Calu3 (cell line): Measurements from ENCODE around the gene SLC10A3. TPM values are rescaled to one million over a fixed set of nuclear protein-coding genes. Genes with fewer than 3 reads are reported as not detected.

Experiments
- BruUV-seq: library from RNA; stranded (reverse); fragments of 400-500 nt; replicated peaks from 2 replicates; lab custom pipeline; 2021; lab: Mats Ljungman, UMichigan
- CTCF ChIA-PET: fragments of 300-600 bp; sonication (Branson Sonifier 250); formaldehyde crosslinking; loops from one replicate; lab custom pipeline; 2022; ENCODE audit warnings: antibody characterized with exemption; lab: Charles Lee
- DNase-seq: peaks from one replicate; pipeline ENCODE4 v3.0.0; 2022
- H3K27ac Mint-ChIP-seq: one replicate; pipeline ENCODE4 v1.8.0; 2022; ENCODE audit warnings: mixed read lengths; ENCODE audit not compliant: unreplicated experiment
- H3K27me3 Mint-ChIP-seq: one replicate; pipeline ENCODE4 v1.8.0; 2022; ENCODE audit warnings: mixed read lengths; ENCODE audit not compliant: unreplicated experiment
- H3K36me3 Mint-ChIP-seq: one replicate; pipeline ENCODE4 v1.8.0; 2022; ENCODE audit warnings: mild to moderate bottlenecking, moderate library complexity, mixed read lengths; ENCODE audit not compliant: insufficient read depth, unreplicated experiment
- H3K4me1 Mint-ChIP-seq: one replicate; pipeline ENCODE4 v1.8.0; 2022; ENCODE audit warnings: mild to moderate bottlenecking, low read depth, mixed read lengths; ENCODE audit not compliant: unreplicated experiment
- H3K4me3 Mint-ChIP-seq: one replicate; pipeline ENCODE4 v1.8.0; 2022; ENCODE audit warnings: mild to moderate bottlenecking, low read depth, moderate library complexity, mixed read lengths; ENCODE audit not compliant: unreplicated experiment
- H3K9me3 Mint-ChIP-seq: one replicate; pipeline ENCODE4 v1.8.0; 2022; ENCODE audit warnings: low read depth, mixed read lengths; ENCODE audit not compliant: unreplicated experiment
- intact Hi-C: fragments of 100-400 bp; cut with micrococcal nuclease; formaldehyde crosslinking; loops from one replicate; pipeline ENCODE4 v1.10.0; 2022; ENCODE audit not compliant: unreplicated experiment
- total RNA-seq: library from RNA; stranded (reverse); gene quantifications from 2 replicates; pipeline ENCODE4 v1.2.3, GENCODE V29; 2022
- TF ChIP-seq, protein P1 (sequence below): fragments of 200-600 bp; IDR thresholded peaks from one replicate; pipeline ENCODE4 v1.8.0; 2022; ENCODE audit warnings: antibody characterized with exemption; ENCODE audit not compliant: unreplicated experiment

Gene SLC10A3
- total RNA-seq, 1 experiment from 2014 or later, result 21.5 TPM

DNA sequence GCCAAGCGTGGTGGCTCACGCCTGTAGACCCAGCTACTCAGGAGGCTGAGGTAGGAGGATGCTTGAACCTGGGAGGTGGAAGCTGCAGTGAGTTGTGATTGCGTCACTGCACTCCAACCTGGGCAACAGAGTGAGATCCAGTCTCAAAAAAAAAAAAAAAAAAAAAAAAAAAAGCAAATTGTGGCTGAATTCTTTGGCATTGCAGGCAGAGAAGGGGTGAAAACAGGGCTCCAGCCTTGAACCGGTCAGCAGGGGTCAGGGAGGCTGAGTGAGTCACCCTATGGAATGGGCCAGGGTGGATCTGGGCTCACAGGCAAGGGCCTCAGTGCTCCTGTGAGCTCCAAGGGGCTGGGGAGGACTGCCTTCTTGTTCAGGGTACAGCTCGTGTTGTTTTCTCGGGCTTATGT is 38.8 kb upstream of the SLC10A3 start:
- no TSS peak for BruUV-seq
- Mint-ChIP-seq H3K9me3 (no peaks in the 10 kb centered on the region), H3K36me3 (peaks cover 53% of the 10 kb centered on the region), H3K4me3 (no peak overlapping the region), H3K27me3 (no peaks in the 10 kb centered on the region), H3K4me1 (peaks cover 14% of the 10 kb centered on the region), H3K27ac (peak overlapping the region; percentile 60)
- CTCF ChIA-PET, result no interaction called here
- DNase-seq, result no peak
- intact Hi-C loops, result no loop called here
- TF ChIP-seq, protein P1, sequence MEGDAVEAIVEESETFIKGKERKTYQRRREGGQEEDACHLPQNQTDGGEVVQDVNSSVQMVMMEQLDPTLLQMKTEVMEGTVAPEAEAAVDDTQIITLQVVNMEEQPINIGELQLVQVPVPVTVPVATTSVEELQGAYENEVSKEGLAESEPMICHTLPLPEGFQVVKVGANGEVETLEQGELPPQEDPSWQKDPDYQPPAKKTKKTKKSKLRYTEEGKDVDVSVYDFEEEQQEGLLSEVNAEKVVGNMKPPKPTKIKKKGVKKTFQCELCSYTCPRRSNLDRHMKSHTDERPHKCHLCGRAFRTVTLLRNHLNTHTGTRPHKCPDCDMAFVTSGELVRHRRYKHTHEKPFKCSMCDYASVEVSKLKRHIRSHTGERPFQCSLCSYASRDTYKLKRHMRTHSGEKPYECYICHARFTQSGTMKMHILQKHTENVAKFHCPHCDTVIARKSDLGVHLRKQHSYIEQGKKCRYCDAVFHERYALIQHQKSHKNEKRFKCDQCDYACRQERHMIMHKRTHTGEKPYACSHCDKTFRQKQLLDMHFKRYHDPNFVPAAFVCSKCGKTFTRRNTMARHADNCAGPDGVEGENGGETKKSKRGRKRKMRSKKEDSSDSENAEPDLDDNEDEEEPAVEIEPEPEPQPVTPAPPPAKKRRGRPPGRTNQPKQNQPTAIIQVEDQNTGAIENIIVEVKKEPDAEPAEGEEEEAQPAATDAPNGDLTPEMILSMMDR, result no peak

DNA sequence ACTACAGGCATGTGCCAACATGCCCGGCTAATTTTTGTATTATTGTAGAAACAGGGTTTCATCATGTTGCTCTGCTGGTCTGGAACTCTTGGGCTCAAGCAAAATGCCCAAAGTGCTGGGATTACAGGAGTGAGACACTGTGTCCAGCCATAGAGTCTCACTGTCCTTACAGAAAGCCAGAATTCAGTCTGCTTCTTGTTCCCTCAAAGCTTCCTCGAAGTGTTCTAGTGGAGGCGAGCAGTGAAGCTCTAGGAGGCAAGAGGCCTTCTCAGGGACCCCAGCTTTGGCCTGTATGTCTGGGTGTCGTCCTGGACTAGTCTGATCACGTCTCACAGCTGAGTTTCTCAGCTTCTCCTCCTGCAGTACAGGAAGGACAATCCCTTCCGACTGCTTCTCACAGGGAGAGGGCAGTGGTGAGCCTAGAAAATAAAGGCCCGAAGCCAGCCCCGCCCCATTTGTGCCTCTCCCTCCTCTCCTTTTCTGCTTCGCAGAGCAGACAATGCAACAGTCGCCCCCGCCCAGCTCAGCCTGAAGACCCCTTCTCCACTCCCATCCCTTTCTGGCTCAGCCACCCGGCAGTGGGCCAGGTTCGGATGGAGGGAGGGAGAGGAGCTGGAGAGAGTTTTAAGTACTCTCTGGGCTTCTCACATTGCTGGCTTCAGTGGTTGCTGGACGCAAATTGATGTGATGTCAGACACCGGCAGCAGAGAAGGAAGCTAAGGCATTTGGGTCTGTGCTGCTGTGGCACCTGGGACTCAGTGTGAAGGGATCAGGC is 36.7 kb upstream of the SLC10A3 start:
- H3K9me3 Mint-ChIP-seq, result no peaks in the 10 kb centered on the region
- BruUV-seq, result no TSS peak
- peaks cover 14% of the 10 kb centered on the region for H3K4me1 Mint-ChIP-seq
- intact Hi-C loops, result no loop called here
- peak; percentile 79 for DNase-seq
- CTCF ChIA-PET, result interaction anchor here (0.5 to 1.7 kb wide), 7 partner anchors 14 to 521 kb away, joined by 3 to 8 read pairs (median 5); partner anchors contain the start of genes RPL10, SLC10A3 and TAFAZZIN
- H3K4me3 Mint-ChIP-seq, result peak overlapping the region; percentile 40
- TF ChIP-seq, protein P1, result no peak
- peaks cover 48% of the 10 kb centered on the region for H3K36me3 Mint-ChIP-seq
- peak overlapping the region; percentile 69 for H3K27ac Mint-ChIP-seq
- H3K27me3 Mint-ChIP-seq, result no peaks in the 10 kb centered on the region

DNA sequence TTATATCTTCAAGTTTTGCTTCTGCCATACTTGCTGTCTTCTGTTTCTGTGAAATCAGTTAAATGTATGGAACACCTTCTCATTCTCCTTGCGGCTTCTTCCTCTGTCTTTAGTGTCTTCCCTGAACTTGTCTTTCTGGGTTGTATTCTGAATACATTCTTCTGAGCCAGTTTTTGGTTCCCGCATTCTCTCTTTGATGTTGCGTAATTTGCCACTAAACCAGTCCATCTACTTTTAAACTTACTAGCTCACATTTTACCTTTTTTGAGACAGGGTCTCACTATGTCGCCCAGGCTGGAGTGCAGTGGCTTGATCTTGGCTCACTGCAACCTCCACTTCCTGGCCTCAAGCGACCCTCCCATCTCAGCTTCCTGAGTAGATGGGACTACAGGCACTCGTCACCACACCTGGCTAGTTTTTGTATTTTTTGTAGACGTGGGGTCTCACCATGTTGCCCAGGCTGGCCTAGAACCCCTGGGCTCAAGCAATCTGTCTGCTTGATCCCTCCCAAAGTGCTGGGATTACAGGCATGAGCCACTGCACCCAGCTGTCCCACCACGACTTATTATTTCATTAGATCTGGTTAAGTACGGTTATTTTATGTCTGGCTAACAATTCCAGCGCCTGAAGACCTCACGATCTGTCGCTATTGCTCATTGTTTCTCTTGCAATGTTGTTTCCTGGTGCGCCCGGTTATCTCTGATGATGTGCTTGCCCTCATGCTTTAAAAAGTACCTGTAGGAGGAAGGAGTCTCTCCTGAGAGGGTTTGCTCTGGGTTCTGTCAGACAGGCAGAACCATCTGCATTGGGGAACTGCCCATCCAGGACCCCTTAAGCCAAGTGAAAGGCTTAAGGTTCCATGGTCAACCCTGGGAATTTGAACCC is 35.4 kb upstream of the SLC10A3 start:
- Mint-ChIP-seq H3K4me3 (no peak overlapping the region), H3K27me3 (no peaks in the 10 kb centered on the region), H3K27ac (peak overlapping the region; percentile 51), H3K9me3 (no peaks in the 10 kb centered on the region), H3K4me1 (peaks cover 14% of the 10 kb centered on the region), H3K36me3 (peaks cover 40% of the 10 kb centered on the region)
- CTCF ChIA-PET, result interaction anchor here (1.1 to 1.7 kb wide), 3 partner anchors 16 to 114 kb away, joined by 3 to 9 read pairs (median 4); partner anchors contain the start of genes SLC10A3 and TAFAZZIN
- TF ChIP-seq, protein P1, result no peak
- intact Hi-C loops, result no loop called here
- no peak for DNase-seq
- no TSS peak for BruUV-seq

DNA sequence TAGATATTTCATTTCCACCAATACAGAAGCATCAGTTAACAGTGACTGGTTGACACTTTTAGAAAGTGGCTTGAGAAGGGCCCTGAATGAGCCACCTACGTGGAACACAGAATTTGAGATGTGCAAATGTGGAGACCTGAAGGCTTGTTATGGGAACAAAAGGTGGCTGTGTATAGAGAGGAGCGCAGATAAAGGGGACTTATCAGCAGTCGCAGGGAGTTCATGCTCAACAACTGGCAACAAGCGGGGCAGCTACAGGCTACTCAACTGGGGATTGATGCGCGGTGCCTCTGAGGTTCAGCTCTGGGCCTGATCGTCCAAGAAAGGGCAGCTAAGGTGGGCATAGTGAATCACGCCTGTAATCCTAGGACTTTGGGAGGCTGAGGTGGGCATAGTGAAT is 29.0 kb upstream of the SLC10A3 start:
- BruUV-seq, result no TSS peak
- intact Hi-C loops, result no loop called here
- Mint-ChIP-seq H3K36me3 (peaks cover 19% of the 10 kb centered on the region), H3K4me3 (no peak overlapping the region), H3K9me3 (no peaks in the 10 kb centered on the region), H3K27ac (no peak overlapping the region), H3K27me3 (no peaks in the 10 kb centered on the region), H3K4me1 (peaks cover 6% of the 10 kb centered on the region)
- CTCF ChIA-PET, result no interaction called here
- TF ChIP-seq, protein P1, result no peak
- no peak for DNase-seq
